HG03575 (cell line): ENCODE results near the gene NXNL1.

Experiments
- ATAC-seq: cut with Tn5 transposase; IDR thresholded peaks from one replicate; pipeline ENCODE4 v1.9.1; 2021; ENCODE audit not compliant: unreplicated experiment, insufficient number of reproducible peaks, low FRiP score; ENCODE audit errors: extremely low read depth

NXNL1 gene

DNA sequence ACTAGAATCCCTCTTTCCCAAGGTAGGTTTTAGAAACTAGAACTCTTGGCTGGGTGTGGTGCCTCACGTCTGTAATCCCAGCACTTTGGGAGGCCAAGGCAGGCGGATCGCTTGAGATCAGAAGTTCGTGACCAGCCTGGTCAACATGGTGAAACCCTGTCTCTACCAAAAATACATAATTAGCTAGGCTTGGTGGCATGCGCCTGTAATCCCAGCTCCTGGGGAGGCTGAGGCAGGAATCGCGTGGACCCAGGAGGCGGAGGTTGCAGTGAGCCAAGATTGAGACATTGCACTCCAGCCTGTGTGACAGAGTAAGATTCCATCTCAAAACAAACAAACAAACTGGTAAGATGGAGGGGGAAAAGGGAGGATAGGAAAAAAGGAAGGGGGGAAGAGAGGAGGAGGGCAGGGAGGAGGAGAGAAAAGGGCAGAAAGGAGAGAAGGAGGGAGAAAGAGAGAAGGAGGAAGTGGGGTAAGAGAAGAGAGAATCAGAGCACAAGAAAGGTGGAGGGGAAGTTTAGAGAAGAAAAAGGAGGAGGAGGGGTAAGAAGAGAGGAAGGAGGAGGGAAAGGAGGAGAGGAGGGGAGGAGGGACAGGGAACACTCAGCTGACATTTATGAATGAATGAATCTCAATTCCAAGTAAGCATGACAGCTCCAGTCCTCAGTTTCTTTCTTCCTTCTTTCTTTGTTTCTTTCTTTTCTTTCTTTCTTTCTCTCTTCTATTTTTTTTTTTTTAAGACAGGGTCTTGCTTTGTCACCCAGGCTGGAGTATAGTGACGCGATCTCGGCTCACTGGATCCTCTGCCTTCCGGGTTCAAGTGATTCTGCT lies 7.0 kb upstream of the NXNL1 start:
- ATAC-seq, result no peak

DNA sequence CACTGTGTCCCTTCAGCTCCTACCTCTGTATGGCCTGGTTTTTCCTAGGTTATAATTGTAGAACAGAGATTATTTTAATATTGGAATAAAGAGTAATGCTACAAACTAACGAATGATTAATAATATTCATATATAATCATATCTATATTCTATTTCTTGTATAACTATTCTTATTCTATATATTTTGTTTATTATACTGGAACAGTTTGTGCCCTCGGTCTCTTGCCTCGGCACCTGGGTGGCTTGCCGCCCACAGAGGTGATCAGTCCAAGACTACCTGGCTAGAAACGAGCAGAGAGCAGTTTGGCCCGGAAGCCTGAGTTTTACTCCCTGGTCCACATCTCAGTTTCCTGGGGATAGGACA lies 5.7 kb upstream of the NXNL1 start:
- no peak for ATAC-seq

DNA sequence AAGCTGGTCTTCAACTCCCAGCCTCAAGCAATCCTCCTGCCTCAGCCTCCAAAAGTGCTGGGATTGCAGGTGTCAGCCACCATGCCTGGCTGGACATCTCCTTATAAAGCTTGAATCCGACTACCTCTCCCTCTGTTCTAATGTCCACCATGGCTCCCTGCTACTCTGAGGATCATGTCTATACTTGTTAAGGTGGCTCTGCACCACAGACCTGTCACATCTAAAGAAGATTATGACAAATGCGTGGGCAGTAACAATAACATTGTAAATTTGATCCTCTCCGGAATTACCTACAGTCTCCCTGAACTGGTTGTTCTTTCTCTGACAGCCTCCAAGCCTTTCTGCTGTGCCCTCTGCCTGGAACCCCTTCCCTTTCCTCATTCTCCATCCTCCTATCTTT lies 1.8 kb downstream of the NXNL1 start:
- no peak for ATAC-seq

DNA sequence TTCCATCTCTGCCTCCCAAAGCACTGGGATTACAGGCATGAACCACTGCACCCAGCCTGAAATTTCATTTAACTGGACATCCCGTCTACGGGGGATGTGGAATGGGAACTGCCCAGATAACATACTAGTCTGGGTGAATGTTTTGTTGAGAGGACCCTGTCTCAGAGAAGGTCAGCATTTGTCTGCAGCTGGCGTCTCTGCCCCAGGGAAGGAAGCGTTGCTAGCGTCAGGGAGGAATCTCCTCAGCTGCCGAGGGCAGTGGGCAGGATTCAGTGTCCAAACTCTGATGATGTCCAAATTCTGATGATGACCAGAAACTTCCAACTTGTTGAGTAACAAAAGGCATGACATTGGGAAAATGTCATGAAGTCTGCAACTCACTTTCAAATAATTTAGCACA lies 3.1 kb downstream of the NXNL1 start:
- no peak for ATAC-seq

GRCh38 chr19:17456127-17456526 lies 4.6 kb downstream of the NXNL1 start:
- ATAC-seq, result no peak

- ATAC-seq, result no peak
Measured at GRCh38 chr19:17455308-17456123, 5.2 kb downstream of the NXNL1 start.

DNA sequence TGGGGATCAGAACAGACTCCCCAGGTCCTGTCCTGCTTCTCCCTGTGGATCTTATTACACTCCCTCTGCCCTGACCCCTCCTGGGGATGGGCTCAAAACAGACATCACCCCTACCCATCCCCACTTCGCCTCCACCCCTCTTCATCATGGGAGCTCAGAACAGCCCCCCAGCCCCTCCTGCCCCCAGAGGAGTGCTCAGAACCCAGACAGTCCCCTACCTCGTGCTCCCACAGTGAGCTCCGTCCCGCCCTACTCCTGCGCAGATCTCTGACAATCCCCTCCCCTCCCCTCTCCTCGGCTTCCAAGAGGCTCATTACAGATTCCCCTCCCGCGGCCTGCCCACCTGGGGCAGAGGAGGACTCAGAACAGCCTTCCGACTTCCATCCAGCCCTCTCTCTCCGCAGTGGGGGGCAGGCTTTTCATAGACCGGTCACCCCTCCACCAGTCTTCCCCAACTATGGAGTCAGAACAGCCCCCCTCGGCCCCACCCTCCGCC lies 6.1 kb downstream of the NXNL1 start:
- no peak for ATAC-seq

- no peak for ATAC-seq
Measured at GRCh38 chr19:17451820-17452219, 8.9 kb downstream of the NXNL1 start.

DNA sequence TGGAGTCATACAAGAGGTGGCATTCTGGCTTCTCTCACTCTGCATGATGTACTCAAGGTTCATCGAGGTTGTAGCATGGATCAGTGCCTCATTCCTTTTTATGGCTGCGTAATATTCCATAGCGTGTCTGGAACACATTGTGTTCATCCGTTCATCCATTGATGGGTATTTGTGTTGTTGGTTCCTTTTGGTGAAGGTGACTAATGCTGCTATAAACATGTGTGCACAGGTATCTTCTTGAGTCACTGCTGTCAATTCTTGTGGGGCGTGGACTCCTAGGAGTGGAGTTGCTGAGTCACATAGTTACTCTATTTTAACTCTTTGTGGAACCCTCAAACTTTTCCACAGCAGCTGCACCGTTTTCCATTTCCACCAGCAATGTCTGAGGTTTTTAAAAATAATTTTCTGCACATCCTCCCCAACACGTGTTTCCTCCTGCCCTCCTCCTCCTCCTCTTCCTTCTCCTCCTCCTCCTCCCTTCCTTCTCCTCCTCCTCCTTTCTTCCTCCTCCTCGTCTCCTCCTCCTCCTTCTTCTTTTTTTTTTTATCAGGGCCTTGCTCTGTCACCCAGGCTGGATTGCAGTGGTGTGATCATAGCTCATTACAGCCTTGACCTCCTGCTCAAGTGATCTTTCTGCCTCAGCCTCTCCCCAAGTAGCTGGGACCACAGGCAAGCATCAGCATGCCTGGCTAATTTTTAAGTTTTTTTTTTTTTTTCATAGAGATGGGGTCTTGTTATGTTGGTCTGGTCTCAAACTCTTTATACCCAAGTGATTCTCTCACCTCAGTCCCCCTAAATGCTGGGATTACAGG lies 10.3 kb downstream of the NXNL1 start:
- ATAC-seq, result no peak

GRCh38 chr19:17448131-17448967 lies 12.4 kb downstream of the NXNL1 start, which contains the start of gene TMEM221:
TMEM221 (minus strand) TSS chr19:17448668; CDS start chr19:17448462, 206 bp downstream.
- no peak for ATAC-seq

GRCh38 chr19:17447704-17448130 lies 13.0 kb downstream of the NXNL1 start:
- no peak for ATAC-seq

- ATAC-seq, result no peak
Measured at GRCh38 chr19:17445526-17446165, 15.1 kb downstream of the NXNL1 start.

- ATAC-seq, result no peak
Measured at GRCh38 chr19:17441241-17442021, 19.3 kb downstream of the NXNL1 start.

- no peak for ATAC-seq
Measured at GRCh38 chr19:17436874-17437267, 23.9 kb downstream of the NXNL1 start.

DNA sequence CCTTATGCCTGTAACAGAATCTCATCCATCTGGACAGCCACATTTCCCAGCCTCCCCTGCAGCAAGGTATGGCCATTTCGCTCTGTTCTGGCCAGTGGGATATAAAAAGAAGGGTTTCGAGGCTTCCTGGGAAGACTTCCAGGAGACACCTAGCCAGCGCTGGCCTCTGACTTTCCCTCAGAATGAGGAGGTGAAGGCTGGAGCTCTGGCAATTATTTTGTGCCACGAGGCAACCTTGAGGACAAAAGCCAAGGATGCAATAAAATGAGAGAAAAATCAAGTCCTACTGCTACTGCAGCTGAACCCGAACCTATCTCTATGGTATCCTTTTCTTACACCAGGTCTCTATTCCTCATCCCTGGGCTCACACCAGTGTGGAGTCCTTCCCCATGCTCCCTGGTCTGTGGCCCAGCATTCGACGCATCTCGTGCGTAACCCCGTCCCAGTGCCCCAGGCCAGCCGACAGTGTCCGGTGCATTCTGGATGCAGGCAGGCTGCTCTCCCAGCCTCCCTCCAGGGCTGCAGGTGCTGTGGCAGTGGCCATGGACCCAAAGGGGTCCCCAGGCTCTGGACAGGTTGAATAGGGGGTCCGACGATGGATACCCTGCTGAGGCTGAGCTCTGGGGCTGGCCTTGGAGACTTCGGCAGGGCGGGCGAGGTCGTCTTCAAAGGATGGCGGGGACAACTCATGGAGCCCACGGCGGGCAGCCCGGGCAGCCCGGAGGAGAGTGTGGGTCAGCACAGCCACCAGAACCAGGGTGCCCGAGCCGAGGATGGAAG lies 24.4 kb downstream of the NXNL1 start:
- ATAC-seq, result no peak

GRCh38 chr19:17435218-17435617 lies 25.5 kb downstream of the NXNL1 start:
- no peak for ATAC-seq

GRCh38 chr19:17431417-17431816 lies 29.3 kb downstream of the NXNL1 start:
- no peak for ATAC-seq
